VCaP (cell line): ENCODE results near the gene NAV2.

Source experiments
- H3K27ac ChIP-seq: fragments of 450-650 bp; 2 replicates; pipeline ENCODE4 v1.5.1; 2017
- CTCF ChIP-seq: fragments of 450-650 bp; conservative IDR thresholded peaks from 2 replicates; pipeline ENCODE4 v1.5.1; 2017; ENCODE audit warnings: mild to moderate bottlenecking, moderate library complexity

The NAV2 gene

GRCh38 chr11:19849947-19850593 lies 137.4 kb downstream of the NAV2 start:
- no peak for TF ChIP-seq CTCF
- H3K27ac ChIP-seq, result no peak overlapping the region

DNA sequence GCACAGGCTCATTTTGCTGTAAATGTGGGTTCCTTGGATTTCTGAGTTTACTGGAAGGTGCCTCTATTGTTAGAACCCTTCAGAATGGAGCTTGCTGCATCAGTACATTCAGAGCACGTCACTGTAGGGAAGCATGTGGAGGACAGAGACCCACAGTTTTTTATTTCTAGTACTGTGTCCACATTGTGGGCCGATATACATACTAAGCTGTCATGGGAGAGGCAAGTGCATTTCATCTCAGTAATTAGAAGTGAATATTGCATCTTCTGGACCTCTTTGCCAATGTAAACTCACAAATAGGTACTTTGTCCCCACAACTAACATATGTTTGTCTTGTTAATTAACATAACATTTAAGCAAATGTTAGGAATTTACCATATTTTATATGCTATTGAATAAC lies 139.7 kb downstream of the NAV2 start:
- H3K27ac ChIP-seq, result no peak overlapping the region
- TF ChIP-seq CTCF, result no peak

GRCh38 chr11:19853016-19853415 lies 140.4 kb downstream of the NAV2 start:
- TF ChIP-seq CTCF, result no peak

GRCh38 chr11:19853920-19854319 lies 141.3 kb downstream of the NAV2 start:
- no peak for TF ChIP-seq CTCF
- no peak overlapping the region for H3K27ac ChIP-seq

More at GRCh38 chr11:19853016-19853415, 140.4 kb downstream of the NAV2 start:
- no peak overlapping the region for H3K27ac ChIP-seq

DNA sequence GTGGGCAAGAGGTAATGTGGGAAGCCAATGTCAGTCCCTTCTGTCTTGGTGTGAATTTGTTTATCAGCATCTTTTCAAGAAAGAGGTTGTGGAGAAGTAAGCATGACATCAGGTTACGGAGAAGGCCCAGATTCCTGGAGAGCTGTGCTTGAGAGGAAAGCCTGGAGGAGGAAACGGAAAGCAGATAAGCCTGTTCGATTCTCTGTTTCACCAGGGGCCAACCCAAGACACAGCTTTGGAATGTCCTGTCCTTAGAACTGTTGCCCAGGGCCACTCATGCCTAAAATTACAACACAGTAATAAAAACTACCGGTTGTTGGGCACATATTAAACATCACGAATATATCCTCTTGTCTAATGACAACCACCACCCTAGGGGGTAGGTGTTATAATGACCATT lies 148.5 kb downstream of the NAV2 start:
- no peak overlapping the region for H3K27ac ChIP-seq
- TF ChIP-seq CTCF, result no peak

DNA sequence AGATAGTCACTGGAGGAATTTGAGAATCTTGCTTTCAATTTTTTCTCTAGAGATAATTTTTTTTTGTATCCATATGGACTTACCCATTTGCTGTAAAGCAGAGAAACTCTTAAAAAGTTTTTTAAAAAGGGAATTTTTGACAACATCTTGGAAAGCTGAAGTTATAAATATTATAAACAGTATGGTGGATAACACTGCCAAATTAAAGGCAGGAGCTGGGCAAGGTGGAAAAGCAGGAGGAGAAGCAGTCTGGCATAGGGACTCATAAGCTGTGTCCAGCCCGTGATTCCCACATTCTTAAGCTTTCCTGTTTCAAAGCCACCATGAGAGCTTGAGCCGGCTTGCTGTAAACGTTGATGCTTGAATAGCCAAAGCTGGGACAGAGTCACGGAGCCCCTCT lies 149.5 kb downstream of the NAV2 start:
- H3K27ac ChIP-seq, result no peak overlapping the region
- TF ChIP-seq CTCF, result no peak

GRCh38 chr11:19864141-19865140 lies 151.8 kb downstream of the NAV2 start:
- H3K27ac ChIP-seq, result no peak overlapping the region
- no peak for TF ChIP-seq CTCF
